ENCODE results near the gene TAOK2. TPM values are rescaled to one million over a fixed set of nuclear protein-coding genes. Genes with fewer than 3 reads are reported as not detected.

TAOK2 gene
- total RNA-seq, 1 donor from 2014 or later = 50.0 TPM

DNA sequence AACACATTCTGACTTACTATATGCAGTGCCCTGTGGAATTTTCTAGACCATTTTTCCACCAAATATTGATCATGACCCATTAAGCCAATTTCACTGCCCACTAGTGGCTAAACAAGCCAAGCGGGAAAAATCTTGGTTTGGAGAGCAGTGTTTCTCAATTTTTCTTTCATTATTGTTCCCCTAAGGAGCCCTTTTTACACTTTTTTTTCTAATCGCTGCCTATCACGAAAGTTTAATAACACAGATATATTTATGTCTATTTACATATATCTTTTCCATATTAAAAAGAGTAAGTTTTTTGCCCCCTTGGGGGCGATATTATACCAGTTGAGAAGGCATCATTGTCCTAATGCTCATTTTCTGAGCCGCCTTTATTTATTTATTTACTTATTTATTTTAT is 68.2 kb downstream of the TAOK2 start:
- Mint-ChIP-seq H3K4me1 (ENCODE audit: low read depth) (no peaks in the 10 kb centered on the region), H3K9me3 (ENCODE audit: low read depth) (no peaks in the 10 kb centered on the region), H3K27me3 (ENCODE audit: low read depth) (peaks cover 6% of the 10 kb centered on the region), H3K27ac (ENCODE audit: unreplicated experiment) (no peak overlapping the region), H3K36me3 (ENCODE audit: low read depth) (no peaks in the 10 kb centered on the region), H3K4me3 (ENCODE audit: unreplicated experiment) (no peak overlapping the region)
- TF ChIP-seq, protein P1, sequence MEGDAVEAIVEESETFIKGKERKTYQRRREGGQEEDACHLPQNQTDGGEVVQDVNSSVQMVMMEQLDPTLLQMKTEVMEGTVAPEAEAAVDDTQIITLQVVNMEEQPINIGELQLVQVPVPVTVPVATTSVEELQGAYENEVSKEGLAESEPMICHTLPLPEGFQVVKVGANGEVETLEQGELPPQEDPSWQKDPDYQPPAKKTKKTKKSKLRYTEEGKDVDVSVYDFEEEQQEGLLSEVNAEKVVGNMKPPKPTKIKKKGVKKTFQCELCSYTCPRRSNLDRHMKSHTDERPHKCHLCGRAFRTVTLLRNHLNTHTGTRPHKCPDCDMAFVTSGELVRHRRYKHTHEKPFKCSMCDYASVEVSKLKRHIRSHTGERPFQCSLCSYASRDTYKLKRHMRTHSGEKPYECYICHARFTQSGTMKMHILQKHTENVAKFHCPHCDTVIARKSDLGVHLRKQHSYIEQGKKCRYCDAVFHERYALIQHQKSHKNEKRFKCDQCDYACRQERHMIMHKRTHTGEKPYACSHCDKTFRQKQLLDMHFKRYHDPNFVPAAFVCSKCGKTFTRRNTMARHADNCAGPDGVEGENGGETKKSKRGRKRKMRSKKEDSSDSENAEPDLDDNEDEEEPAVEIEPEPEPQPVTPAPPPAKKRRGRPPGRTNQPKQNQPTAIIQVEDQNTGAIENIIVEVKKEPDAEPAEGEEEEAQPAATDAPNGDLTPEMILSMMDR (IDR thresholded peaks at IDR 0.05) = peak; percentile 84
- no peak for DNase-seq (ENCODE audit: low spot score)

Other genes starting within 250 kb of the TAOK2 start
- gene C16orf54, start 227.9 kb upstream of the TAOK2 start, total RNA-seq = not detected in 3 replicates
- not detected in 3 replicates for gene ZG16, start 195.6 kb upstream of the TAOK2 start, total RNA-seq
- 13.5 to 24.3 TPM (median 14.1 TPM) in 3 replicates for gene KIF22, start 183.1 kb upstream of the TAOK2 start, total RNA-seq
- 318 to 359 TPM (median 358 TPM) in 3 replicates for gene MAZ, start 167.3 kb upstream of the TAOK2 start, total RNA-seq
- gene PRRT2, start 161.7 kb upstream of the TAOK2 start, total RNA-seq = 5.2 to 9.1 TPM (median 6.1 TPM) in 3 replicates
- gene PAGR1, start 157.7 kb upstream of the TAOK2 start, total RNA-seq = 22.3 to 40.2 TPM (median 23.0 TPM) in 3 replicates
- 101 to 132 TPM (median 106 TPM) in 3 replicates for gene MVP, start 153.4 kb upstream of the TAOK2 start, total RNA-seq
- gene CDIPT, start 110.6 kb upstream of the TAOK2 start, total RNA-seq = 73.5 to 79.7 TPM (median 78.3 TPM) in 3 replicates
- 10.9 to 17.0 TPM (median 16.3 TPM) in 3 replicates for gene SEZ6L2, start 74.3 kb upstream of the TAOK2 start, total RNA-seq
- gene ASPHD1, start 73.4 kb upstream of the TAOK2 start, total RNA-seq = 2.4 to 3.2 TPM (median 2.9 TPM) in 3 replicates
- gene KCTD13, start 47.6 kb upstream of the TAOK2 start, total RNA-seq = 19.3 to 21.1 TPM (median 20.3 TPM) in 3 replicates
- 111 to 122 TPM (median 120 TPM) in 3 replicates for gene TMEM219, start 11.8 kb upstream of the TAOK2 start, total RNA-seq
- gene HIRIP3, start 21.7 kb downstream of the TAOK2 start, total RNA-seq = 8.4 to 14.0 TPM (median 9.9 TPM) in 3 replicates
- gene INO80E, start 22.4 kb downstream of the TAOK2 start, total RNA-seq = 57.1 to 68.5 TPM (median 64.6 TPM) in 3 replicates
- gene DOC2A, start 37.2 kb downstream of the TAOK2 start, total RNA-seq = 0.15 to 0.29 TPM in 2 of 3 replicates, not detected in the other
- gene C16orf92, start 49.3 kb downstream of the TAOK2 start, total RNA-seq = not detected in 3 replicates
- 0.28 to 0.77 TPM (median 0.44 TPM) in 3 replicates for gene TLCD3B, start 57.4 kb downstream of the TAOK2 start, total RNA-seq
- 865 to 1,101 TPM (median 1,094 TPM) in 3 replicates for gene ALDOA, start 91.9 kb downstream of the TAOK2 start, total RNA-seq
- gene PPP4C, start 102.1 kb downstream of the TAOK2 start, total RNA-seq = 81.0 to 90.3 TPM (median 84.7 TPM) in 3 replicates
- 0.34 to 0.59 TPM (median 0.55 TPM) in 3 replicates for gene TBX6, start 118.1 kb downstream of the TAOK2 start, total RNA-seq
- 23.3 to 31.9 TPM (median 28.1 TPM) in 3 replicates for gene YPEL3, start 122.3 kb downstream of the TAOK2 start, total RNA-seq
- gene GDPD3, start 139.7 kb downstream of the TAOK2 start, total RNA-seq = 1.9 to 3.2 TPM (median 2.2 TPM) in 3 replicates
- 40.9 to 42.0 TPM (median 41.9 TPM) in 3 replicates for gene MAPK3, start 149.4 kb downstream of the TAOK2 start, total RNA-seq
- gene CORO1A, start 209.7 kb downstream of the TAOK2 start, total RNA-seq = 2.2 to 3.0 TPM (median 2.9 TPM) in 3 replicates
- 86.5 to 101 TPM (median 97.5 TPM) in 3 replicates for gene BOLA2B, start 219.8 kb downstream of the TAOK2 start, total RNA-seq
- 16.1 to 44.4 TPM (median 36.9 TPM) in 3 replicates for gene SLX1A, start 220.0 kb downstream of the TAOK2 start, total RNA-seq
- gene SULT1A3, start 225.4 kb downstream of the TAOK2 start, total RNA-seq = 14.1 to 16.6 TPM (median 14.7 TPM) in 3 replicates

Data from chondrocyte (in vitro differentiated cells).